ENCODE data around the gene MRPS15.

DNA sequence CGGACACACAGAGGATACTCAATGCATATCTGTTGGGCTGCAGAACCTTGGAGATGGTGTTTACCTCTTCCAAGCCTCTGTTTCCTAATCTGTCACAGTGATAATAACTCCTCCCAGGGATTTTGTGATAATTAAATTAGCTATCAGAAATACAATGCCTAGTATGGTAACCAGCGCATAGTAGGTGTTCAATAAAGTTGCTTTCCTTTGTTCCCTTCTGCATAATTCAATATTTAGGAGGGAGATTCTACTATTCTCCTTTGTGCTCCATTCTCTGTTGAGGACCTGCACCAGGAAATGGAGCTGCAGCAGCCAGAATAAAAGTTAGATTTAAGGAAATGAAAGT is 21.9 kb upstream of the MRPS15 start:
- TF ChIP-seq ZFX (CRISPR knock-in tag; IDR thresholded peaks at IDR 0.05; ENCODE audit: low read depth): no peak
- no peak for TF ChIP-seq MEIS1 (CRISPR knock-in tag; IDR thresholded peaks at IDR 0.05; ENCODE audit: borderline replicate concordance)
- TF ChIP-seq ZSCAN12 (CRISPR knock-in tag; IDR thresholded peaks at IDR 0.05): no peak
- no peak for TF ChIP-seq POLR2A (IDR thresholded peaks at IDR 0.05; ENCODE audit: insufficient read depth in 1 of 2, low read depth in 2 of 2, low read length in 2 of 2)
- TF ChIP-seq GABPA (IDR thresholded peaks at IDR 0.05; ENCODE audit: low read depth, low read length): no peak
- no peak for TF ChIP-seq GABPA (CRISPR knock-in tag; IDR thresholded peaks at IDR 0.05; ENCODE audit: low read depth)

Measured in HepG2 (cell line).